ENCODE results near the gene TDRKH.

DNA sequence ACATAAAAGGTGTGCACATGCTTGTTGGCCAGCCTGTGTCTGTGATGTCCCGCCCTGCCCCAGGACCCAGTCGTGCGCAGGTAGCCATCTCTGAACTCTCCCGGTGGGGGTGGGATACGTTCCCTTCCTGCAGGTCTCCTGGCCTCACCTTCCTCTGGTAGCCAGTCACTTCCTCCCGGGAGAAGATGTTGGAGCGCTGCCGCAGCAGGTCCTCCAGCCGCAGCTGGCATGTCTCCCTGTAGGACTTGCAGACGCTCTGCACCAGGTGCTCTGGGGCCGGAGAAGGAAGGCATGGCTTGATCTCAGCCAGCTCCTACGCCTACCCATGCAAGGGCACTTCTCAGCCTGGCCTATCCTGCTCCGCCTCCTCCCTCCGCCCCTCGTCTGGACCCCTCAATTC is 24.1 kb upstream of the TDRKH start:
- TF ChIP-seq CTCF (IDR thresholded peaks at IDR 0.05; ENCODE audit: borderline replicate concordance, extremely low read depth, low read length, poor library complexity, severe bottlenecking): no peak
- no peak for TF ChIP-seq EZH2 (IDR thresholded peaks at IDR 0.05; ENCODE audit: borderline replicate concordance, low read depth, low read length, severe bottlenecking)

Measured in DND-41 (cell line).